GM19025 (cell line): ENCODE results near the gene XPO6.

ENCODE experiments used
- ATAC-seq: cut with Tn5 transposase; IDR thresholded peaks from one replicate; pipeline ENCODE4 v1.9.1; 2021; ENCODE audit warnings: mild to moderate bottlenecking, low read depth, moderate library complexity; ENCODE audit not compliant: unreplicated experiment

The XPO6 gene

DNA sequence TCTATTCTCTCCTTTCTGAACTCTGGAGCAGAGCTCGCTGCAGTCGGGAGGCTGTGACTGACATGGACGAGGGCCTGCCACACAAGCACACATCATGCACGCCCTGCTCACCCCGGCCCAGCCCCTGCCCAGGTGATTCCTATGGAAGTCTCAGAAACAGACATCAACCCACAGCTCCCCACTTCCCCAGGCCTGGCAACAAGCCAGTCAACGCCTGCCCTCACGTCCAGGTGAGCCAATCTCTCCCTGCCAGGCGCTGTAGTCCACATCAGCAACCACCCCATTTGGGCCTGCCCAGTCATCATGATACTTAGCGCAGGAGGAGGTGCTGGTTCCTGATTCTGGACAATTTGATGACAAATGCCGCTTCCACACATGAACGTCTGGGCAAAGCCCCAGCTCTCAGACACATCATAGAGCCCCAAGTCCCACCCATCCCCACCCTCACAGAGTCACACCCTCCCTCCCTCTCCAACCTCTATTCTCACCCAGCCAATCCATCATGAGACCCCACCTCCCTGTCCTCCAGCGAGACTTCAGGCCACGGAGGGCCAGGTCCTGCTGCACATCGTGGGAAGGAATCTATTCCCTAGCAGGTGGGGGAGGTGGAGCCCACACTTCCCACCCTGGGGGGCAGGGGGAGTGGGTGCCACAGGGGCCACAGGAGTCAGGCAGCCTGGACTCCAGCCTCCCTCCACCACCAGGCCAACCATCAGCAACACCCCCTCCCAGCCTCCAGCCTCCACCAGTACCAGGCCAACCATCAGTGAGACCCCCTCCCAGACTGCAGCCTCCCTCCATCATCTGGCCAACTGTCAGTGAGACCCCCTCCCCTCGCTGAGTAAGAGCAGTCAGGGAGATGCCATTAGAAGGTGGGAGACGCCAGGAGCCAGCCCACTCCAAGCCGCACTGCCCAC, 114.5 kb downstream of the XPO6 start:
- no peak for ATAC-seq

DNA sequence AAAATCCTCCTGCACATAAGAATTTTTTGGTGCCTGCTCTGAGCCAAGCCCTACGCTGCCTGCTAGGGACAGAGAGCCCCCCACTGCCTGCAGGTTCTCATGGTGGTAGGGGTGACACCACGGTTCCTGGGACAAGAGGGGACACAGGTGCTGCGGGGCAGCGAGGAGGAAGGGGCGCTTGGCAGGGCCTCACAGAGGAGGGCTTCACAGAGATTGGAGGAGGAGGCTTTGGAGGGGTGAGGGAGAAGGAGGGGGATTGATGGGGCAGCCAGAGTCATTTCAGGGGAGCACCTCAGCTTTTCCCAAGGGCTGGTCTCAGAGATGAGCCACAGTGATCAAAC, 118.4 kb downstream of the XPO6 start:
- no peak for ATAC-seq

DNA sequence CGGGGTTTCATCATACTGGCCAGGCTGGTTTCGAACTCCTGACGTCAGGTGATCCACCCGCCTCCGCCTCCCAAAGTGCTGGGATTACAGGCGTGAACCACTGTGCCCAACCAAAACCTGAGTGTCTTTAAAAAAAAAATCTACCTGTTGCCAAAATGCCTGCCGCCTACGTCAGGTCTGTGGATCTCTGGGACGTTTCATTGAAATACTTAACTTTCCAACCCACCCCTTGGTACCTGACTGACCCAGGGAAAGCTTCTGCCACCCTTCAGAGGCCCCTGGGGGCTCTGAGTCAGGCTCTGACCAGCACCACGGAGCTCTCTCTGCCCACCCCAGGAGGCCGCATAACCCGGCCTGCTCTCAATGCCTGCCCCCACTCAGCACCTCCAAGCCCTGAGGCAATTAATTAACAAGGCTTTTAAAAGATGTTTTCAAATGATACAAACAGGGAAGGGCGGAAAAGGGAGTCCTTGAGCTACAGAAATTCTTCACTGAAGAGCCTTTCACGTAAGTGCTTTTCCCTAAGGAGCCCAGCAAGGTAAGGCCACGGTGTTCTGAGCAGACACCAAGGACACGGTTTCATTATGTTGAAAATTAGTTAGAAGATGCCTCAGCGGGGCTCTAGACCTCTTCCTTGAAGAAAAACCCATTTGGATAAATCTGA, 118.9 kb downstream of the XPO6 start:
- ATAC-seq: no peak

DNA sequence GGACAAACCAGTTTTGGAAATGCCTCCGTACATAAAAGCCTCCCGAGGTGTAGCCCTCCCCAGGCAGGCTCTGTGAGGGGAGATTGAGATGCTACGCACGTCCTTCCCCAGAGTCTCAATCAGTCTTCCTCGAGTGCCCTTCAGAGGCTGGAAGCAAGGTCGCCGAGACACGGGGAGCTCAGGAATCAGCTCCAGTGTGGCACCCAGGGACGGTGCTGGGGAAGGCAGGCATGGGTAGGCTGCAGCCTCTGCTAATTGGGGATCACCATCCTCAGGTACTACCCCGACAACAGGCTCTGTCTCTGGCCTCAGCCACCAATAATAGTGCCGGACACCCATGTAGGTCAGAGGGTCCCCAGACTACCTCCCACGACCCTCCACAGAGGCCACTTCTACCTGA, 120.1 kb downstream of the XPO6 start:
- no peak for ATAC-seq

DNA sequence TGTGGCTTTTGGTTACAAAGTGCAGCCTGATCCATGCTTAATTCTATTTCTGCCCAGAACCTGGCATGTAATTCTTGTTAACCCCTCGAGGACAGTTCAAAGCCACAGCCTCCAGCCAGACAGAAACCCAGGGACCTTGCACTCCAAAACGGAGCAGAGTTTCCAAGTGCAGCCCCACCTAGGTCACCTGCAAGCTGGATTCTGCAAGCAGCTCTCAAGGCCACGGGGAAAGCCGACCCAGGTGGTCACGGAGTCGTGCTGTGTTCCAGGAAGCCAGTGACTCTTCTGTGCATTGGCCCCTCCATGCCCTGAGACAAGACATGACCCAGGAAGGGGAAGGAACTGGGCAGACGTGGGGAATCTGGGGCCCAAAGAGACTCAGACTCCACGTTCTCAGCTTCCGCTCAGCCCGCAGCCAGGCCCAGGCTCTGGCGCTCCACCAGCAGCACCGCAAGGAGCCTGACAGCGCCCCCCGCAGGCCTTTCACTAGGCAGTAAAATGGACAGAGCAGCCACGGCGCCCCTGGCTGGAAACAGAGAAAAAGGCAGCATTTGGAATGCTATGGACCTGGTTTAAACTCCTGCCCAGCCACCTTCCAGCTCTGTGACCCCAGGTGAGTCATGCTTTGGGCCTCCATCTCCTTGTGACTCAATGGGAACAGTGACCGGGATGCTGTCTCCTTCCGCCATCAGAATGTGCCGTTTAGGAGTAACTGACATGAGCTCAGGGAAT, 121.0 kb downstream of the XPO6 start:
- ATAC-seq: no peak

DNA sequence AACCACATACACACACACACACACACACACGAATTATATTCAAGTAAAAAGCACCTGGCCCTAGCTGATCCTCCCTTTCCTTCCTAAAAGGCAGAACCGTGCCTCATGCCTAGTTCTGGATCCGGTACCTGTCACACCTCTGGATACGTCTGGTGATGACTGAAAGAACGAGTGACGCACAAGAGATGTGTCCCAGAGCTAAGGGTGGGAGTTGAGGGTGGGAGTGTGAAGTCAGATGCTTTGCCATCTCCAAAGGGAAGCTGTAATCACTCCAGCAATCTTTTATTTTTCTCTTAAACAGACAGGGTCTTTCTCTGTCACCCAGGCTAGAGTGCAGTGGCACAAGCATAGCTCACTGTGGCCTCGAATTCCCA, 121.8 kb downstream of the XPO6 start:
- no peak for ATAC-seq

DNA sequence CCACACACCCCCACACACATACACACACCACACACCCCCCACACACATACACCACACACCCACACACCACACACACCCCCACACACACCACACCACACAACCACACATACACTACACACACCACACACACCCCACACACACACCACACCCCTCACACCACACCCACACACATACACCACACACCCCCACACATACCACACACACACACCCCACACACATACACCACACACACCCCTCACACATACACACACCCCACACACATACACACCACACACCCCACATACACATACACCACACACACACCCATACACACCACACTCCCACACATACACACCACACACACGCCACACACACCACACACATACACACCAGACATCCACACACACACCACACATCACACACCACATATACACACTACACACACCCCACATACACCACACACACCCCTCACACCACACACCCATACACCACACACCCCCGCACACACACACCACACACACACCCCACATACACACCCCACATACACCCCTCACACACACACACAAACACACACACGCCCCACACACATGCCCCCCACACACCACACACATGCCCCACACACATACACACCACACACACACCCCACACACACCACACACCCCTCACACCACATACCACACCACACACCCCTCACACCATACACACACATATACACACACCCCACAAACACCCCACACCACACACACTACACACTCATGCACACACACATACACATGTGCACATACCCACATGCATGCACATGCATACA, 122.4 kb downstream of the XPO6 start:
- ATAC-seq: no peak

DNA sequence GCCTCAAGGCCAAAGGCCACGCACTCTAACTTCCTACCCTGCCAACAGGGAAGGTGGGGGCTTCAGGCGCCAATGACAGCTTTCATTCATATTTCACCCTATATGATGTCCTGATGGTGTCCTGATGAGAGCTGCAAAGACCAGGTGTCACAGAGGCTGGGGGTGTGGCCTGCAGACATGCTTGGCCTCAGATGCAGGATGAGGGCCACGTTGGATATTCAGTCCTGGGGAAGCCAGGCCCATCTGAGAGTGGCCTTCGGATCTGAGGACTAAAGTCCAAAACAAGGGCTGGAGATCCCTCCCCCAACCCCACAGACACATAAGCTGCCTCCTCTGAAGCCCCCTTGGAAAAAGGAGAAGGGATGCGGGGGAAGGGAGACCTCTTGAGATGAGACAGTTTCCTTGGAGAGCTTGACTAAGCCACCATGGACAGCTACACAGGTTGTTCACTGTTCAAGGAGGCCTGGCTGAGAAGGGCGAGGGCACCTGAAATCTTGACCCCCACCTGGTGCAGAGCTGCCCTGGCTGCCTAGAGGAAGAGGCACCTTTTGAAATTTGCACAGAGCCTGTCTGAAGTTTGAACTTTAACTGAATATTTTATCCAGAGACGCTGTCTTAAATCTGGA, 124.0 kb downstream of the XPO6 start:
- ATAC-seq: no peak

DNA sequence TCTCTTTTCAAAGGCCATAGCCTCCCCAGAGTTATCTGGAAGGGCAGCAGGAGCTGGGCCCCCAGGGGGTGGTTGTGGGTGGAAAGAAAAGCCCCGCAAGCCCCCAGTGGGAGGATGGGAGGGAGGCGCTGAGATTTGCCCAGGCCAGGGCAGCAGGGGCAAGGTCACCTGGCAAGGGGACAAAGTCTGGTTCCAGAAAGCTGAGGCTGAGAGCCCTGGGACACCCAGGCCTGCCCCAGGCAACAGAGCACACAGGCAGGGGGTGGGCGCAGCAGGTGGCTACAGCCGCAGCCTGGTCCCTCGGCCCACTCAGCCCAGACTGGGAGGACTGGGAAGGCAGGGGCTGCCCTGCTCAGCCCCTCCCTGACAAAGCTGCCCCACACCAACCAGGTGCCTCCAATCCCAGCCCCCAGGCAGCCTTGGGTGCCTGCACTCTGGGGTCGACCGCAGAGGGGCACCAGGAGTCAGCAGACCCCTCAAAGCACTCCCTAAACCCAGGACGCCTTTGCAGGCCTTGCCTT, 124.6 kb downstream of the XPO6 start:
- ATAC-seq: no peak

DNA sequence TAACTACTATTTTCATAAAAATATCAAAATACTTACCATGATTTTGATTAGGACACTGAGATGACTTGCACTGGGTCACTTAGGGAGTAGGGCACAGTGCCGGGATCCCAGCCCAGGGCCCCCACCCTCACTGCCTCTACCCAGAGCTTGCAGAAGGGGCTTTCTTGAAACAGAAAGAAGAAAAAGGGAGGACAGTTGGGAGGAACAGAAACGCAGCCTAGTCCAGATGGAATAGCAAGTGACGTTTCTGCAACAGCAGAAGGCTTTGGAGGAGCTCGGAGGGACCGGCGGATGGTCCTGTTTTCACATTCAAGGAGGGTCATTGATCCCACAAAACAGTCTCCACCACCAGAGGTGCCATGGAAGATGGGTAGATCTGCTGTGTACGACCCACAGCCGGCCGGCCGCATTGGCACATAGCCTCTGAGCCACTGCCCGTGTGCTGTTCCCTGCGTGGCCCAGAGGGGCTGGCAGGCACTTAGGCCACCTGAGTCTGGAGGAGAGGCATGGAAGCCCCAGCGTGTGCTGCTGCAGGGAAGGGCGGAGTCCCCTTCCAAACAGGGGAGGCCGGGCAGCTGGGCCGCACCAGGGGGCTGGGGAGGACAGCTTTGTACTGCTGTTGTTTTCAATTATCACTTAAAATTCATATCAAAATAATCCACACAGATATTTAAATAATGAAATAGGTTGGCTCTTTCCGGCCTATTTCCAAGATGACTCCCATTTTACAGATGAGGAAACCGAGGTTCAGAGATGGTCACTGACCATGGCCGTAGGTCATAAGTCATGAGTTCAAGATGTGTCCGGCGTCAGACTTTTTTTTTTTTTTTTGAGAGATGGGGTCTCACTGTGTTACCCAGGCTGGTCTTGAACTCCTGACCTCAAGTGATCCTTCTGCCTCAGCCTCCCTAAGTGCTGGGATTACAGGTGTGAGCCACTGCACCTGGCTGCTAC, 125.3 kb downstream of the XPO6 start:
- no peak for ATAC-seq

DNA sequence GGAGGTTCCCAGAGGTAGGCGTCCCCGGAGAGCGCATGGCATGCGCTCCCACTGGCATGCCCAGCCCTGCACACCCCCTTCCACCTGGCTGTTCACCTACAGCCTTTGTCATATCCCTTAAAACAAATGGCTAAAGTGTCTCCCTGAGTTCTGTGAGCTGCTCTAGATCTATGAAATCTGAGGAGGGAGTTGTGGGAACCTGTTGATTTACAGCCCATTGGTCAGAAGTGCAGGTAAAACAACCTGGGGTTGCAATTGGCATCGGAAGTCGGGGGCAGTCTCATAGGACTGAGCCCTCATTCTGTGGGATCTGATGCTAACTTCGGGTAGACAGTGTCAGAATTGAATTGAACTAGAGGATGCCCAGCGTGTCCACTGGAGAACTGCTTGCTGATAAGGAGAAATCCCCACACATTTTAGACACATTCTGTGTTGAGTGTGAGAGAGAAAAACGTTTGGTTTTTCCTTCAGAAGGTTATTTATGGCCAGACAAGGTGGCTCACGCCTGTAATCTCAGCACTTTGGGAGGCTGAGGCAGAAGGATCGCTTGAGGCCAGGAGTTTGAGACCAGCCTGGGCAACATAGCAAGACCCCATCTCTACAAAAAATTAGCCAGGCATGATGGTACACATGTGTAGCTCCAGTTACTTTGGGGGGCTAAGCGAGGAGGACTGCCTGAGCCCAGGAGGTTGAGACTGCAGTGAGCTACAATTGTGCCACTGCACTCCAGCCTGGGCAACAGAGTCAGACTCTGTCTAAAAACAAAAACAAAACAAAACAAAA, 126.2 kb downstream of the XPO6 start:
- ATAC-seq: no peak

DNA sequence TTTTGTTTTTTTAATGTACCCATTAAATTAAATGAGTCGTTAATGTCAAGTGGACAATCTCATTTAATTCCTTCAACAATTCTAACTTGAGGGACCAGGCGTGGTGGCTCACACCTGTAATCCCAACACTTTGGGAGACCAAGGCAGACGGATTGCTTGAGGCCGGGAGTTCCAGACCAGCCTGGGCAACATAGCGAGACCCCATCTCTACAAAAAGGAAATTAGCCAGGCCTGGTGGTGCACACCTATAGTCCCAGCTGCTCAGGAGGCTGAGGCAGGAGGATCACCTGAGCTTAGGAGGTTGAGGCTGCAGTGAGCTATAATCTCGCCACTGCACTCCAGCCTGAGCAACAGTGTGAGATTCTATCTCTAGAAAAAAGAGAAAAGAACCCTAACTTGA, 127.6 kb downstream of the XPO6 start:
- ATAC-seq: no peak

DNA sequence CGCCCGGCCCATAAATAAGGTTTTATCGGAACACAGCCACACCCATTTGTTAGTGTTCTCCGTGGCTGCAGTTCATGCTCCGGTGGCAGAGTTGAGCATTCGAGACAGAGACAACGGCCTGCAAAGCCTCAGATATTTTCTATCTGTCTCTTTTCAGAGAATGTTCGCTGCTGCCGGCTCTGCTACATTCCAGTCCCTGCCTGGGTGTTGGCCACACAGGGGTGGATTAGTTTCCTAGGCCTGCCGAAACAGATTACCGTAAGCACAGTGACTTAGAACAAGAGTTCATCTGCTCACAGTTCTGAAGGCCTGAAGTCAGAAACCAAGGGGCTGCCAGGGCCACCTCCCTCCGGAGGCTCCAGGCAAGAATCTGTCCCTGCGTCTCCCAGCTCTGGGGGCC, 129.1 kb downstream of the XPO6 start:
- no peak for ATAC-seq

DNA sequence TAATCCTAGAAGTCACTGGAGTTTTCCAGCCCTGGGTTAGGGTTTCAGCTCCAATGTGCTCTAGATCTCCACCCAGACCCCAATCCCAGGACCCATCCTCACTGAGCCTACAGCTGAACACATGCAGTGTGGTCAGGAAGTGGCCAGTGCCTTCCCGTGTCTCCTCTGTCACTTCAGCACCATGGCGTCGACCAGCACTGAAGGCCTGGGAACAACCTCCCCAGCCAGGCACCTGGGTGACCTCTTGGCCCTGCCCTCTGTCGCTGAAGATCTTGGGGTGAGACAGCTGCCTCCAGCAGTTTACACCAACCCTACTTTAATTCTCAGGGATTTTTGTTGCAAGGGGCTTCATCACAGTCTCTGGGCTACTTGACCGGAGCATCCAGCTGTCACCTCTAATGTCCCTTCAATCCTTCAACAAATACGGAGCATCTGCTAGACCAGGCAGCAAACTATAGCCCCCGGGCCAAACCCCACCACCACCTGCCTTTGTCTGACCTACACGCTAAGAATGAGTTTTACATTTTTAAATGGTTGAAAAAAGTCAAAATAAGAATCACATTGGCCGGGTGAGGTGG, 130.3 kb downstream of the XPO6 start:
- ATAC-seq: no peak

DNA sequence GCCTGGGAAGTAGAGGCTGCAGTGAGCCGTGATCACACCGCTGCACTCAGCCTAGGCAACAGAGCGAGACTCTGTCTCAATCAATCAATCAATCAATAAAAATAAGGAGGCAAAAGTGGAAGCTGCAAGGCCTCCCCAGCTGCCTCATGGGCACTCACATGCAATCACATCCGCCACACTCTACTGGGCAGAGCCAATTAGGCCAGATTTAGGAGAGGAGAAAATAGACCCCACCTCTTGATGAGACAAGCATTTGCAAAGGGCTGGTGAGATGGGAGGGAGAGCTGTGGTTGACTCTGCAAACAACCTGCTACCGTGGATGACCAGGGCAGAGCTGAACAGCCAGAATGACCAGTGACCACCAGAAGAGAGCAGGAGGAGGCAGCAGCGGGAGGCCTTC, 133.5 kb downstream of the XPO6 start:
- ATAC-seq: no peak

DNA sequence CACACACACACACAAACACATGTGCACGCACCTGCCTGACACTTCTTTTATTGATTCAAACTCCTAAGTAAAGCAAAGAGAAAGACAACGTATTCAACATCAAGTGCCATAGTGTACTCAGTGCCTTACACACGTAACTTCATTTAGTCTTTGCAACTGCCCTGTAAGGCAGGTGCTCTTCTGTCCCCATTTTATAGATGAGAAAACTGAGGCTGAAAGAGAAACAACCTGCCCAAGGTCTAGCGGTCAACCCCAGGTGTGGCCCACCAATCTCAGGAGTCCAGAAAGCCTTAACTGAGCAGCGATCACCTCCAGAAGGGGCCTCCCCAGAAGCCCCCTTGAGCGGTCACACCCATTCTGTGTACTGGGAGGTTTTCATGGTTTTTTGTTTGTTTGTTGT, 137.9 kb downstream of the XPO6 start:
- ATAC-seq: no peak

DNA sequence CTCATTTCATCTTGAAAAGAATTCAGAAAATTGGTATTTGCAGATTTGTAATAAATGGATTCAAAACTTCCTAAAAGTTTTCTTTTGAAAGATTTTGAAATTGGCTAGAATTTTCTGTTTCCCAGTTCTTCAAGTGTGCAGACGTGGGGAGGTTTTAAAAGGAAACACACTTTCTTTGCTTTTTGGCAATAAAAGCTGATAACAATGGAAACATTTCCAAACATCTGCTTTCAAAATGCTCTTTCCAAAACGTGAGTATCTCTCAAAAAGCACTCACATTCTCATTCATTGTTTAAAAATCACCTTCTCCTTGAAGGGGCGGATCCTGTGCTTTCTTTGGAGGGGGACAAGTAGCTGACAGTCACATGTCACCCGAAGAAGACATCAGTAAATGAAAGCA, 139.7 kb downstream of the XPO6 start:
- no peak for ATAC-seq
